ENCODE data around the gene ZNF678.

ZNF678 gene

DNA sequence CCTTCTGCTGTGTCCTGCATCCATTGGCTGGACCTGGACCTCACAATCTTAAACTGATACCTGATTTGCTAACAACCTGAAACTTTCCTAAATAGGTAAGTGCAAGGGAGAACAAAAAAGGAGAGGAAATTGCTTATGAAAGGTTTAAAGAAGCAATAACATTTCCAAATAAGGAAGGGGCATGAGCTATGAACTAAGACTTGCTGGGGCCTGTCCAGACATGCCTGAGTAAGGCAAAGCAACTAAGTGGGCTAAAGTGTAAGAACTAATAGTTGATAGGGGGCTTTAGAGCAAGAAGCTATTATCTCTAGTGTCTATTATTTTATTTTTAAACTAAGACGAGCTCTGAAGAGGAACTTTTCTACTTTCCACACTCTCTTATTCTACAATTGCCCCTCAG lies 160.1 kb downstream of the ZNF678 start:
- no peak for DNase-seq (ENCODE audit: low read depth)

DNA sequence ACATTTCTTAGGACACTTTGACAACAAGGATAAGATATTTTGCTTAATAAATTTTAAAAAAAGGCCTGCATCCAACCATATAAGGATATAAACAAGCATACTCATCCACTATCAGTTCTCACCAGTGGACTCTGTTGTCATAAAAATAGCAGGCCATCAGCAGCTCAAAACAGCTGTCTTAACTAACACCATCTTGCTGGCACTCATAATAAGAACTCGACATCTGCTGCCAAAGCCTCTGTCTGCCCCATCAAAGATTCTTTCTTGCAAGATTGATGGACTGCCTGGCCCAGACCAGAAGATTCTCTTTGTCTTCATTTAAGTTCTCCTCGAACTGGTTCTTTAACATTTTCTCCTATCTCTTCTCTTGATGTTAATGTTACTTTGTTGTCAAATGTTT lies 161.7 kb downstream of the ZNF678 start:
- no peak for DNase-seq (ENCODE audit: low read depth)

DNA sequence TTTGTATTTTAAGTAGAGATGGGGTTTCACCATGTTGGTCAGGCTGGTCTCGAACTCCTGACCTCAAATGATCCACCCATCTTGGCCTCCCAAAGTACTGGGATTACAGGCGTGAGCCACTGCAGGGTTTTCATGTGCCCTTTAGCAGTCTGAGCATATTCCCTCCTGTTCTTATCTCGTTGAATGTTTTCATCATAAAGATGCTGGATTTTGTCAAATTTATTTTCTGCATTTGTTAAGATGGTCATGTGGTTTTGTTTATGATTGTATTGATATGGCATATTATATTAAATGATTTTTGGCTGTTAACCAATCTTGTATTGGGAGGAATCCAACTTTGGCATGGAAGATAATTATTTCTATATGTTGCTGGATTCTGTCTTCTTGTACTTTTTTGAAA lies 163.0 kb downstream of the ZNF678 start:
- no peak for DNase-seq (ENCODE audit: low read depth)
